HEK293 (cell line): Measurements from ENCODE around the gene MRPL46.
"Not testable (repeated sequence)": the region's sequence is repeated elsewhere in the genome, so short reads cannot be mapped to it uniquely, and the experiment has no call there.

Source experiments
- CTCF ChIA-PET: fragments of 350-600 bp; formaldehyde crosslinking; extraction: SDS; loops from one replicate; lab custom pipeline; 2021; ENCODE audit warnings: antibody characterized with exemption; lab: Yijun Ruan, JAX
- POLR2A ChIA-PET: fragments of 300-600 bp; formaldehyde crosslinking; extraction: SDS; loops from one replicate; lab custom pipeline; 2020; ENCODE audit warnings: antibody characterized with exemption, inconsistent platforms; lab: Yijun Ruan, JAX
- H3K27ac ChIP-seq: fragments of 200-500 bp; sonication (Bioruptor generic); 2 replicates; pipeline ENCODE4 v1.5.1; 2014; ENCODE audit warnings: low read depth, low read length, control low read depth, inconsistent platforms; ENCODE audit errors: extremely low read depth
- H3K36me3 ChIP-seq, 2 experiments: fragments of 200-500 bp in 1 of 2; sonication (Bioruptor generic) in 1 of 2; 1 replicate in 1 of 2; 2 replicates in 1 of 2; pipeline ENCODE4 v1.5.1; 2014 to 2017; ENCODE audit warnings: inconsistent platforms in 2 of 2, low read length in 2 of 2; ENCODE audit not compliant: control insufficient read depth in 2 of 2, insufficient read depth in 1 of 2
- H3K4me1 ChIP-seq: fragments of 200-500 bp; sonication (Bioruptor generic); 2 replicates; pipeline ENCODE4 v1.5.1; 2014; ENCODE audit warnings: mild to moderate bottlenecking, low read length, inconsistent platforms; ENCODE audit not compliant: control insufficient read depth, insufficient read depth
- H3K4me3 ChIP-seq: 2 replicates; pipeline ENCODE4 v1.5.1; 2011; ENCODE audit warnings: low read depth, mild to moderate bottlenecking, control low read depth, low read length, moderate library complexity
- H3K9me3 ChIP-seq: fragments of 200-500 bp; sonication (Bioruptor generic); 2 replicates; pipeline ENCODE4 v1.5.1; 2014; ENCODE audit warnings: low read depth, low read length, inconsistent platforms; ENCODE audit not compliant: control insufficient read depth, insufficient read depth
- GLI4 ChIP-seq: fragments of 450-650 bp; formaldehyde crosslinking; IDR thresholded peaks from 2 replicates; pipeline ENCODE4 v1.5.1; 2016; ENCODE audit warnings: missing biosample characterization, missing genetic modification characterization
- RBAK ChIP-seq: fragments of 450-650 bp; formaldehyde crosslinking; IDR thresholded peaks from 2 replicates; pipeline ENCODE4 v1.5.1; 2016; ENCODE audit warnings: missing biosample characterization, missing genetic modification characterization
- YY1 ChIP-seq: fragments of 450-650 bp; formaldehyde crosslinking; IDR thresholded peaks from 2 replicates; pipeline ENCODE4 v1.5.1; 2018; ENCODE audit warnings: missing biosample characterization, missing genetic modification characterization
- ZNF121 ChIP-seq: fragments of 450-650 bp; formaldehyde crosslinking; IDR thresholded peaks from 2 replicates; pipeline ENCODE4 v1.5.1; 2016; ENCODE audit warnings: missing biosample characterization, missing genetic modification characterization
- ZNF239 ChIP-seq: fragments of 450-650 bp; formaldehyde crosslinking; IDR thresholded peaks from 2 replicates; pipeline ENCODE4 v1.5.1; 2016; ENCODE audit warnings: missing biosample characterization, missing genetic modification characterization
- ZNF473 ChIP-seq: fragments of 450-650 bp; formaldehyde crosslinking; IDR thresholded peaks from 2 replicates; pipeline ENCODE4 v1.5.1; 2017; ENCODE audit warnings: missing biosample characterization, missing genetic modification characterization
- ZNF514 ChIP-seq: fragments of 450-650 bp; formaldehyde crosslinking; IDR thresholded peaks from 2 replicates; pipeline ENCODE4 v1.5.1; 2016; ENCODE audit warnings: missing biosample characterization, missing genetic modification characterization
- ZNF571 ChIP-seq: fragments of 450-650 bp; formaldehyde crosslinking; IDR thresholded peaks from 2 replicates; pipeline ENCODE4 v1.5.0; 2017; ENCODE audit warnings: missing biosample characterization, missing genetic modification characterization
- ZNF585B ChIP-seq: fragments of 450-650 bp; formaldehyde crosslinking; IDR thresholded peaks from 2 replicates; pipeline ENCODE4 v1.5.1; 2016; ENCODE audit warnings: missing biosample characterization, missing genetic modification characterization
- ZNF654 ChIP-seq: fragments of 450-650 bp; formaldehyde crosslinking; IDR thresholded peaks from 2 replicates; pipeline ENCODE4 v1.5.1; 2016; ENCODE audit warnings: low read depth, missing biosample characterization, missing genetic modification characterization
- ZNF660 ChIP-seq: fragments of 450-650 bp; IDR thresholded peaks from 2 replicates; pipeline ENCODE4 v1.5.1; 2018; ENCODE audit warnings: missing biosample characterization, mild to moderate bottlenecking, missing genetic modification characterization
- ZNF670 ChIP-seq: fragments of 450-650 bp; formaldehyde crosslinking; IDR thresholded peaks from 2 replicates; pipeline ENCODE4 v1.5.1; 2016; ENCODE audit warnings: missing biosample characterization, missing genetic modification characterization, low read depth
- TF ChIP-seq, protein P1 (sequence below): fragments of 450-650 bp; formaldehyde crosslinking; IDR thresholded peaks from 2 replicates; pipeline ENCODE4 v1.5.1; 2016; ENCODE audit warnings: missing biosample characterization, missing genetic modification characterization
- TF ChIP-seq, protein P2 (sequence below): fragments of 450-650 bp; formaldehyde crosslinking; IDR thresholded peaks from 2 replicates; pipeline ENCODE4 v1.5.1; 2017; ENCODE audit warnings: missing biosample characterization, missing genetic modification characterization

MRPL46 gene

DNA sequence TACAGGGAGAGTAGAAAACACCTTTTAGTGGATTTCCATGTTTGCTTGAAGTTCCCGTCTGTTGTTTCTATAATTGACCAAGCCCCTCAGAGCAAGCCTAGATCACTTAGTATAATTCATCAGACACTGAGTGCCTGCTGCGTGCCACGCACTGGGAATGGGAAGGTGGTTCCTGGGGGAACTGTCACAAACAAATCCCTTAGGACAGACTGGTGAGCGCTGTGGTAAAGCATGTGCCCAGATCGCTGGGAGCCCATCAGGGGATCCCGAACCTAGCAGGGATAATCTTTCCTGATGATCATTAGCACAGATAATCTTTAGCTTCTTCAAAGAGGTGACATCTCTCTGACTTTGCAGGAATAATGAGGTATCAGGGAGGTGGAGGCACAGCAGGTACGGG lies 9.9 kb upstream of the MRPL46 start (continued):
- no peak for TF ChIP-seq ZNF585B (tag by site-specific recombination)
- no peak for TF ChIP-seq ZNF670 (tag by site-specific recombination)
- no peak for TF ChIP-seq GLI4 (tag by site-specific recombination)
- TF ChIP-seq ZNF514 (tag by site-specific recombination): no peak

DNA sequence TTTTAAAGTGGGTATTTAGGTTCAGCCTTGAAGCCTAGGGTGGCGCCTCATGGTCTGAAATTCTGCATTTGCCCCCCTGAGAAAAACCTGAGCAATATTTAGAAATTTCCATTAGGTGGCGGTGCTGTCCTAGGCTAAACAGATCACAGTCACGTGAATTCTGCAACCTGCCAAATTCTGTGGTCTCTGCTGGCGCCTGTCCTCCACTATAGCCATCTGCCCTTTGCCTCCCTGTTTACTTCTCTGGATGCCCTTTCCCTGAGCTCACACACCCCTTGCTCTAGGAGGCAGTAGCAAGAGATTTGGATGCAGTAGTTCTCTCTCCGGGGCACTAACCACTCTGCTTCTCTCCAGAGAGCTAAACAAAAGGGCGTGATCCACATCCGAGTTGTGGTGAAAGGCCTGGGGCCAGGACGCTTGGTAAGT lies 9.5 kb upstream of the MRPL46 start:
- ChIA-PET CTCF (interaction anchor here (0.5 to 3.0 kb wide), 15 partner anchors 10 to 364 kb away, joined by 3 to 31 read pairs (median 4); no protein-coding TSS in a partner anchor), POLR2A (no interaction called here)
- Histone ChIP-seq H3K36me3 (peaks cover 35 to 66% of the 10 kb centered on the region in 2 experiments), H3K9me3 (no peaks in the 10 kb centered on the region), H3K4me1 (no peaks in the 10 kb centered on the region), H3K27ac (no peak overlapping the region), H3K4me3 (no peak overlapping the region)
- TF ChIP-seq ZNF654 (tag by site-specific recombination): peak; percentile 60
- TF ChIP-seq, protein P1, sequence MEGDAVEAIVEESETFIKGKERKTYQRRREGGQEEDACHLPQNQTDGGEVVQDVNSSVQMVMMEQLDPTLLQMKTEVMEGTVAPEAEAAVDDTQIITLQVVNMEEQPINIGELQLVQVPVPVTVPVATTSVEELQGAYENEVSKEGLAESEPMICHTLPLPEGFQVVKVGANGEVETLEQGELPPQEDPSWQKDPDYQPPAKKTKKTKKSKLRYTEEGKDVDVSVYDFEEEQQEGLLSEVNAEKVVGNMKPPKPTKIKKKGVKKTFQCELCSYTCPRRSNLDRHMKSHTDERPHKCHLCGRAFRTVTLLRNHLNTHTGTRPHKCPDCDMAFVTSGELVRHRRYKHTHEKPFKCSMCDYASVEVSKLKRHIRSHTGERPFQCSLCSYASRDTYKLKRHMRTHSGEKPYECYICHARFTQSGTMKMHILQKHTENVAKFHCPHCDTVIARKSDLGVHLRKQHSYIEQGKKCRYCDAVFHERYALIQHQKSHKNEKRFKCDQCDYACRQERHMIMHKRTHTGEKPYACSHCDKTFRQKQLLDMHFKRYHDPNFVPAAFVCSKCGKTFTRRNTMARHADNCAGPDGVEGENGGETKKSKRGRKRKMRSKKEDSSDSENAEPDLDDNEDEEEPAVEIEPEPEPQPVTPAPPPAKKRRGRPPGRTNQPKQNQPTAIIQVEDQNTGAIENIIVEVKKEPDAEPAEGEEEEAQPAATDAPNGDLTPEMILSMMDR: peak; percentile 63; the same call in 1 of the 2 replicates
- TF ChIP-seq YY1 (tag by site-specific recombination): no peak
- TF ChIP-seq ZNF660: no peak

DNA sequence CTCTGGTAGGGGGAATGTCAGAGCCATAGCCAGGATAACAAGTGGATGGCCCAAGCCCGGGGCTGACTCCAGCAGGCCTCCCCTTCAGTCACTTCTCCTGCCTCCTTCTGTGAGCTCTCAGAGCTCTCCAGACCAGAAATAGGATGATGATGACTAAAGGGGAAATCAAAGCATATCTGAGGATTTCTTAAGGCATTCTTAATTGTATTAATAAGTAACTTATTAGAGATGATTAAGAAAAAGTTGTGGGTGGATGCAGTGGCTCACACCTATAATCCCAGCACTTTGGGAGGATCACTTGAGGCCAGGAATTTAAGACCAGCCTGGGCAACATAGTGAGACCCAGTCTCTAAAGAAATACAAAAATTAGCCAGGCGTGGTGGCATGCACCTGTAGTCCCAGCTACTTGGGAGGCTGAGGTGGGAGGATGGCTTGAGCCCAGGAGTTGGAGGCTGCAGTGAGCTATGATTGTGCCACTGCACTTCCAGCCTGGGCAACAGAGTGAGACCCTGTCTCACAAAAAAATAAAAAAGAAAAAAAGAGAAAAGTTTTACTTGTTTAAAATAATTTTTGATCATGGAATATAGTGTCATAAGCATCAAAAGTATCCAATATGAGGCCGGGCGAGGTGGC lies 6.6 kb upstream of the MRPL46 start:
- H3K36me3 ChIP-seq: peaks cover 48 to 84% of the 10 kb centered on the region in 2 experiments
- TF ChIP-seq ZNF121 (tag by site-specific recombination): peak; percentile 80; the same call in 1 of the 2 replicates
- H3K9me3 ChIP-seq, H3K4me1 ChIP-seq, H3K27ac ChIP-seq, H3K4me3 ChIP-seq: not testable (repeated sequence)
- CTCF ChIA-PET: interaction anchor here (0.6 to 1.6 kb wide), 5 partner anchors 17 to 181 kb away, joined by 3 to 5 read pairs (median 4); no protein-coding TSS in a partner anchor
- POLR2A ChIA-PET: interaction anchor here (1.1 kb wide), 1 partner anchor 141 kb away, joined by 3 read pairs; no protein-coding TSS in a partner anchor

DNA sequence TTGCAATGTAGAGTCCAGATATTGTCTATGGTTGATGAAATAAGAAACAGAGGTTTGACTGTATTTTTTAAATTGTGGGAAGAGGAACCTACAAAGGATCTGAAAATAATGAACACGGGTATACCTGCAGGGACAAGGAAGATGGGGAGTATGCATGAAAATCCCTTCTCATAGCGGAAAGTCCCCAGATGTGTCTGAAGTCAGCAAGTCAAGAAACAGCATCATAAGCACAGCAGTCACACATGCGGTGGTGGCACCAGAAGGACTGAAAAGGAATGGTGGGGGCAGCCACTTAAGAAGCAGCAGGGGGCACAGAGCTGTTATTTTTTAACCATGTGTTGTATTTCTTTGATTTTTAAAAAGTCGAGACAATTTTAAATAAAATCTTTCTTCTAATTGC lies 5.0 kb upstream of the MRPL46 start:
- CTCF ChIA-PET: interaction anchor here (0.7 kb wide), 1 partner anchor 407 kb away, joined by 3 read pairs; no protein-coding TSS in a partner anchor
- no peak overlapping the region for H3K4me3 ChIP-seq
- H3K4me1 ChIP-seq: no peaks in the 10 kb centered on the region
- peaks cover 44 to 73% of the 10 kb centered on the region in 2 experiments for H3K36me3 ChIP-seq
- no peaks in the 10 kb centered on the region for H3K9me3 ChIP-seq
- no peak overlapping the region for H3K27ac ChIP-seq
- TF ChIP-seq ZNF571 (tag by site-specific recombination): no peak
- no peak for TF ChIP-seq ZNF473
- TF ChIP-seq, protein P2, sequence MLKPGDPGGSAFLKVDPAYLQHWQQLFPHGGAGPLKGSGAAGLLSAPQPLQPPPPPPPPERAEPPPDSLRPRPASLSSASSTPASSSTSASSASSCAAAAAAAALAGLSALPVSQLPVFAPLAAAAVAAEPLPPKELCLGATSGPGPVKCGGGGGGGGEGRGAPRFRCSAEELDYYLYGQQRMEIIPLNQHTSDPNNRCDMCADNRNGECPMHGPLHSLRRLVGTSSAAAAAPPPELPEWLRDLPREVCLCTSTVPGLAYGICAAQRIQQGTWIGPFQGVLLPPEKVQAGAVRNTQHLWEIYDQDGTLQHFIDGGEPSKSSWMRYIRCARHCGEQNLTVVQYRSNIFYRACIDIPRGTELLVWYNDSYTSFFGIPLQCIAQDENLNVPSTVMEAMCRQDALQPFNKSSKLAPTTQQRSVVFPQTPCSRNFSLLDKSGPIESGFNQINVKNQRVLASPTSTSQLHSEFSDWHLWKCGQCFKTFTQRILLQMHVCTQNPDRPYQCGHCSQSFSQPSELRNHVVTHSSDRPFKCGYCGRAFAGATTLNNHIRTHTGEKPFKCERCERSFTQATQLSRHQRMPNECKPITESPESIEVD (tag by site-specific recombination): no peak
- TF ChIP-seq ZNF239 (tag by site-specific recombination): no peak
- no peak for TF ChIP-seq RBAK
- POLR2A ChIA-PET: no interaction called here
